GM13976 (cell line): ENCODE measurements around the gene ELL2.

Source experiments
- DNase-seq: peaks from one replicate; pipeline ENCODE4 v3.0.0; 2012; ENCODE audit warnings: low spot score
- CTCF ChIP-seq: IDR thresholded peaks from 2 replicates; pipeline ENCODE4 v1.5.1; 2012; ENCODE audit warnings: borderline replicate concordance, mild to moderate bottlenecking; ENCODE audit not compliant: insufficient read depth; ENCODE audit errors: extremely low read depth, missing control alignments, control extremely low read depth
- in situ Hi-C: fragments of 300-500 bp; cut with MboI; formaldehyde crosslinking; loops from one replicate; pipeline ENCODE4 v1.12.0; 2022; ENCODE audit warnings: low sequenced_read_pairs, mixed read lengths, inconsistent platforms; ENCODE audit not compliant: unreplicated experiment

Gene ELL2

GRCh38 chr5:95925939-95926338 is 35.7 kb downstream of the ELL2 start:
- TF ChIP-seq CTCF, result no peak
- in situ Hi-C loops, result no loop called here
- DNase-seq, result no peak

- TF ChIP-seq CTCF, result no peak
- DNase-seq, result no peak
- in situ Hi-C loops, result no loop called here
These were observed 36.3 kb downstream of the ELL2 start for GRCh38 chr5:95925378-95925744.

GRCh38 chr5:95924720-95925377 is 36.8 kb downstream of the ELL2 start:
- in situ Hi-C loops, result no loop called here
- no peak for TF ChIP-seq CTCF
- no peak for DNase-seq

DNA sequence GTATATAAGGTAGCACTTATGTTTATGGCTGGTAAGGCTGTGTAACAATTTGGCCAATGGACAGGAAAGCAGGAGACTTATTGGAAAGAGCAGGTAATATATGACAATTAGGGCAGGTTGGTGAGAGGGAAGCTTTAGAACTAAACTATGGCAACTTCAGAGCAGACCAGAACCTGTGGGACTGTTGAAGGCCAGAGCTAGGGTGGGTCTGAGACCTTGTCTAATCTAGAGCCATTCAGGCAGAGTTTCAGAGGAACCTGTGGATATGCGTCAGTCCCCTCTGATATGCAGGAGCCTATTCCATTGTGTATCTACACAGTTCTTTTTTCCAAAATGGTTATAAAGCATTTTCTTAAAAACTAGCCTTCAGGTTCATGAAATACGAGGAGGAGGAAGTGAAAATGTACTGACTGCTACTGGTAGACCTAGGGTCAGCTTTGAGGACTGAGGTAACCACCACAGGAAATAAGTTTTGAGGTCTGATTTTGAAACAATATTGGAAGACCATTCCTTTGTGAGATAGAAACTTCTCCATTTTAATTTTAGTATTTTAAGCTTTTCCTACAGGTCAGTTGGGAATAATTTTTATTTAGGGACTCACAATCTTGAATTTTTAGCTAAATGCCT is 37.6 kb downstream of the ELL2 start:
- TF ChIP-seq CTCF, result no peak
- DNase-seq, result peak; percentile 35
- in situ Hi-C loops, result no loop called here

GRCh38 chr5:95922798-95923197 is 38.9 kb downstream of the ELL2 start:
- TF ChIP-seq CTCF, result no peak
- in situ Hi-C loops, result no loop called here
- DNase-seq, result no peak

DNA sequence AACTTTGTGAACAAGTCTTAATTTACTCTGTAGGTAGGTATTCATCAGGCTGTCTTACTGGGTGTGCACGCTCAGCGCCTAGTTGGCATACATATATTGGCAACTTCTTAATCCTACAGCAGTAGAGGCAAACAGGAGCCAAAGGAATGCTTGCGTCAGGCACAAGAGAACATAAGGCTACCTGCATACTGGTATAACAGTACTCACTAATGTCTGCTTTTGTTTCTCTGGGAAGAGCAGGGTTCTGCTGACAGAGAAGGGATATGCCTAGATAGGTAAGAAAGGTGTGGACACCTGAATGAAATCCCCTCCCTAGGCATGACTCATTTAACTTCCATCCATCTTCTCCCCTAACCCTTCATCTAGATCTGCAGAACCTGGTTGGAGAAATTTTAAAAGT is 40.1 kb downstream of the ELL2 start:
- no peak for TF ChIP-seq CTCF
- in situ Hi-C loops, result no loop called here

More for the DNA sequence above, 40.1 kb downstream of the ELL2 start:
- no peak for DNase-seq
